Vagina (tissue), 2 donors: ENCODE data around the gene ITGA11. TPM values are rescaled to one million over a fixed set of nuclear protein-coding genes. Genes with fewer than 3 reads are reported as not detected.

Source experiments
- DNase-seq, 2 donors: peaks; one replicate each; pipeline ENCODE4 v3.0.0-alpha.2; 2017; ENCODE audit errors: extremely low spot score in 2 of 2
- H3K27ac ChIP-seq: fragments of 200-600 bp; sonication (generic); one replicate; pipeline ENCODE4 v1.5.1; 2019
- H3K27me3 ChIP-seq: fragments of 200-600 bp; sonication (generic); one replicate; pipeline ENCODE4 v1.5.1; 2019
- H3K36me3 ChIP-seq, 2 donors: fragments of 200-600 bp; sonication (generic); one replicate each; pipeline ENCODE4 v1.5.1; 2017 to 2019
- H3K4me1 ChIP-seq: fragments of 200-600 bp; sonication (generic); one replicate; pipeline ENCODE4 v1.5.1; 2019
- H3K4me3 ChIP-seq, 2 donors: fragments of 200-600 bp; sonication (generic); 1 replicate in 1 of 2; 2 replicates in 1 of 2; pipeline ENCODE4 v1.5.1; 2016 to 2019
- H3K9me3 ChIP-seq: fragments of 200-600 bp; sonication (generic); one replicate; pipeline ENCODE4 v1.5.1; 2019
- POLR2A ChIP-seq, 2 donors: fragments of 450-650 bp; IDR thresholded peaks; one replicate each; pipeline ENCODE4 v1.6.1; 2017; ENCODE audit warnings: antibody characterized with exemption in 2 of 2, mild to moderate bottlenecking in 2 of 2, moderate library complexity in 2 of 2
- POLR2AphosphoS5 ChIP-seq, 2 donors: sonication (generic); formaldehyde crosslinking; IDR thresholded peaks; one replicate each; pipeline ENCODE4 v1.9.0; 2017; ENCODE audit warnings: antibody characterized with exemption in 2 of 2, mild to moderate bottlenecking in 2 of 2, low read depth in 1 of 2; ENCODE audit not compliant: insufficient read depth in 1 of 2
- intact Hi-C: fragments of 100-400 bp; cut with DNase I; formaldehyde crosslinking; loops from one replicate; pipeline ENCODE4 v1.15.1; 2023
- total RNA-seq: library from RNA; depleted of rRNA; stranded (reverse); fragments of >200 nt; gene quantifications from one replicate; pipeline ENCODE4 v1.2.3, GENCODE V29; 2016
- TF ChIP-seq, protein P1 (sequence below), 3 experiments: fragments of 450-650 bp in 2 of 3; fragments of 200-600 bp in 1 of 3; sonication (generic) in 1 of 3; IDR thresholded peaks; one replicate each; pipeline ENCODE4 v1.5.1; 2017 to 2019; ENCODE audit warnings: antibody characterized with exemption in 3 of 3, mild to moderate bottlenecking in 2 of 3, moderate library complexity in 2 of 3

The ITGA11 gene
- total RNA-seq, 1 donor from 2014 or later, result 15.5 TPM

DNA sequence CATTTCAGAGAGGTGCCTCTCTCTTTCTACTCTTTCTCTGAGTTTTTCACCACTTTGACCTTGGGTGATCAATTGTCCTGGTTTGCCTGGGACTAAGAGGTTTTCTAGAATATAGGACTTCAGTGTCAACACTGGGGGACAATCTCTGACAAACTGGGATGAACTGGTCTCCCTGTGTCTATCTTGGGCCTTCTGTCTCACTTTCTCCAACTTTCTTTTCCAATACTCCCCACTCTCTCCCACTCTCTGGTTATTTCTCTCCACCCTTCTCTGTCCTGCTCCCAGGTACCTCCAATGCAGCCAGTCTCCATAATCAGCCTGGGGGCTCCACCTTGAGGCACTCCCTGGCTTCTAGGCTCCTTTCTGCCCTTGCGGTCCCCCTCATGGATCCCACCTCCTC, 4.7 kb upstream of the ITGA11 start:
- H3K4me1 ChIP-seq, result peaks cover 23% of the 10 kb centered on the region
- intact Hi-C loops, result loop anchor here (10.0 kb wide), 1 partner anchor 78 kb away; no protein-coding TSS in a partner anchor
- H3K27ac ChIP-seq, result no peak overlapping the region
- no peak for TF ChIP-seq POLR2AphosphoS5 (IDR thresholded peaks at IDR 0.05; ENCODE audit: insufficient read depth in 1 of 2, low read depth in 1 of 2)
- TF ChIP-seq, protein P1, sequence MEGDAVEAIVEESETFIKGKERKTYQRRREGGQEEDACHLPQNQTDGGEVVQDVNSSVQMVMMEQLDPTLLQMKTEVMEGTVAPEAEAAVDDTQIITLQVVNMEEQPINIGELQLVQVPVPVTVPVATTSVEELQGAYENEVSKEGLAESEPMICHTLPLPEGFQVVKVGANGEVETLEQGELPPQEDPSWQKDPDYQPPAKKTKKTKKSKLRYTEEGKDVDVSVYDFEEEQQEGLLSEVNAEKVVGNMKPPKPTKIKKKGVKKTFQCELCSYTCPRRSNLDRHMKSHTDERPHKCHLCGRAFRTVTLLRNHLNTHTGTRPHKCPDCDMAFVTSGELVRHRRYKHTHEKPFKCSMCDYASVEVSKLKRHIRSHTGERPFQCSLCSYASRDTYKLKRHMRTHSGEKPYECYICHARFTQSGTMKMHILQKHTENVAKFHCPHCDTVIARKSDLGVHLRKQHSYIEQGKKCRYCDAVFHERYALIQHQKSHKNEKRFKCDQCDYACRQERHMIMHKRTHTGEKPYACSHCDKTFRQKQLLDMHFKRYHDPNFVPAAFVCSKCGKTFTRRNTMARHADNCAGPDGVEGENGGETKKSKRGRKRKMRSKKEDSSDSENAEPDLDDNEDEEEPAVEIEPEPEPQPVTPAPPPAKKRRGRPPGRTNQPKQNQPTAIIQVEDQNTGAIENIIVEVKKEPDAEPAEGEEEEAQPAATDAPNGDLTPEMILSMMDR (IDR thresholded peaks at IDR 0.05), result no peak
- TF ChIP-seq POLR2A (IDR thresholded peaks at IDR 0.05), result no peak
- no peak overlapping the region for H3K4me3 ChIP-seq
- DNase-seq, result peak; percentile 20 to 34
- H3K27me3 ChIP-seq, result no peaks in the 10 kb centered on the region
- no peaks in the 10 kb centered on the region for H3K9me3 ChIP-seq
- H3K36me3 ChIP-seq, result no peaks in the 10 kb centered on the region

GRCh38 chr15:68435966-68436365, 4.0 kb upstream of the ITGA11 start:
- intact Hi-C loops, result loop anchor here (10.0 kb wide), 1 partner anchor 79 kb away; no protein-coding TSS in a partner anchor
- Histone ChIP-seq H3K27ac (no peak overlapping the region), H3K4me1 (peaks cover 22% of the 10 kb centered on the region), H3K36me3 (no peaks in the 10 kb centered on the region), H3K27me3 (no peaks in the 10 kb centered on the region), H3K9me3 (no peaks in the 10 kb centered on the region), H3K4me3 (no peak overlapping the region)
- TF ChIP-seq POLR2A (IDR thresholded peaks at IDR 0.05), result no peak
- TF ChIP-seq, protein P1 (IDR thresholded peaks at IDR 0.05), result no peak
- TF ChIP-seq POLR2AphosphoS5 (IDR thresholded peaks at IDR 0.05; ENCODE audit: insufficient read depth in 1 of 2, low read depth in 1 of 2), result no peak
- DNase-seq, result peak; percentile 25 to 78

- DNase-seq, result peak; percentile 64 to 85
- Histone ChIP-seq H3K27me3 (no peaks in the 10 kb centered on the region), H3K4me1 (peaks cover 20% of the 10 kb centered on the region), H3K36me3 (no peaks in the 10 kb centered on the region), H3K9me3 (no peaks in the 10 kb centered on the region), H3K4me3 (no peak overlapping the region), H3K27ac (no peak overlapping the region)
- intact Hi-C loops, result loop anchor here (10.0 kb wide), 1 partner anchor 81 kb away; no protein-coding TSS in a partner anchor
- TF ChIP-seq POLR2AphosphoS5 (IDR thresholded peaks at IDR 0.05; ENCODE audit: insufficient read depth in 1 of 2, low read depth in 1 of 2) (no peak), POLR2A (IDR thresholded peaks at IDR 0.05) (no peak)
- TF ChIP-seq, protein P1 (IDR thresholded peaks at IDR 0.05), result no peak
Measured at GRCh38 chr15:68434021-68434420, 2.1 kb upstream of the ITGA11 start.

DNA sequence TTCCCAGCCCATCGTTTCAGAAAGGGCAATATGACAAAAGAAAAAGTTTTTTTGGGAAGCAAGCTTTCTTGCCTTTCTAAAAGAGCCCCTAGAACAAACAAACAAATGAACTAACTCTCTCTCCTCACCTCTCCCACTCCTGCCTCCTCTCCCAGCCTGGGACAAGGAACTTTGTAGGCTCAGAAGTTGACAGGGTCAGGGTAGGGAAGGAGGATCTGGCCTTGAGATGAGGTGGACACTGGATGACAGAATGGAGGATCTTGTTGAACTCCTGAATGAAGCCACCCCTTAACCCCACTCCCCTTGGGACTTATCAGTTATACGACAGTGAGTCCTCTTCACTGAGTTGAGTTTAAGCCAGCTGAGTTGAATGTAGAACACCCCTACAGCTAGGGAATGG, 1.6 kb upstream of the ITGA11 start:
- intact Hi-C loops, result loop anchor here (10.0 kb wide), 1 partner anchor 81 kb away; no protein-coding TSS in a partner anchor
- peak; percentile 19 to 74 for DNase-seq
- peaks cover 21% of the 10 kb centered on the region for H3K4me1 ChIP-seq
- H3K9me3 ChIP-seq, result no peaks in the 10 kb centered on the region
- TF ChIP-seq POLR2A (IDR thresholded peaks at IDR 0.05), result no peak
- TF ChIP-seq POLR2AphosphoS5 (IDR thresholded peaks at IDR 0.05; ENCODE audit: insufficient read depth in 1 of 2, low read depth in 1 of 2), result no peak
- TF ChIP-seq, protein P1 (IDR thresholded peaks at IDR 0.05), result no peak
- no peaks in the 10 kb centered on the region for H3K27me3 ChIP-seq
- no peaks in the 10 kb centered on the region for H3K36me3 ChIP-seq
- H3K4me3 ChIP-seq, result no peak overlapping the region
- no peak overlapping the region for H3K27ac ChIP-seq

DNA sequence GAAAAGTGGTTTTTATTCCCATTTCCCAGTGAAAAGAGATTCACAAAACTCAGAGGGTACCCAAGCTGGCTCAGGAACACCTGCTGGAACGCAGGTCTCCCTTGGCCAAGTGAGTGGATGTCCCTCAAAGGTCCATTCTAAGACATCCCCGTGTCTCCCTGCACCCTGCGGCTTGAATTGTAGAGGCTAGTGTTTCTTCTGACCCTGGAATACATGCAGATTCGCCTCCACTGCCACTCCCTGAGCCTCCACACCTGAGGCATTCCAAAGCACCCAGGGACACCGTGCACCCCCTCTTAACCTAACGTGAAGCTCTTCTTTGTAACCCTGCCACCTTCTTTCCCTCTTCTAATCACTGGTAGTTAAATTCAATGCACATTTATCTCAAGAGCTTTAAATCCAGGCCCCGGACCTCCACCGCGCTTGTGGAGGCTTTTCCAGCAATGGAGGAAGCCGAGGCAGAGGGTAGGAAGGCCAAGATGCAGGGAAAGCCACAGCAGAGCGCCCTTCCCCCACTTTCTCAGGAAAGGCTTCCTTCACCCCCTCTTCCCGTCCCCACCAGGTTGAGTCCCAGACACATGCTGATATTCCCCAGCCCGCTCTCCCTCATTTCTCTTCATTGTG, 590 bp upstream of the ITGA11 start:
- intact Hi-C loops, result loop anchor here (10.0 kb wide), 1 partner anchor 82 kb away; no protein-coding TSS in a partner anchor
- DNase-seq, result peak; percentile 70 to 79
- no peaks in the 10 kb centered on the region for H3K27me3 ChIP-seq
- H3K27ac ChIP-seq, result peak overlapping the region; percentile 79
- H3K4me1 ChIP-seq, result peaks cover 21% of the 10 kb centered on the region
- peak overlapping the region; percentile 53 to 61 for H3K4me3 ChIP-seq
- H3K36me3 ChIP-seq, result no peaks in the 10 kb centered on the region
- no peaks in the 10 kb centered on the region for H3K9me3 ChIP-seq
- TF ChIP-seq, protein P1 (IDR thresholded peaks at IDR 0.05), result no peak
- TF ChIP-seq POLR2AphosphoS5 (IDR thresholded peaks at IDR 0.05; ENCODE audit: insufficient read depth in 1 of 2, low read depth in 1 of 2) (no peak), POLR2A (IDR thresholded peaks at IDR 0.05) (no peak)
